ENCODE measurements around the gene PAAF1. TPM values are rescaled to one million over a fixed set of nuclear protein-coding genes. Genes with fewer than 3 reads are reported as not detected.

PAAF1 gene
- polyA plus RNA-seq, 1 experiment, result 12.2 TPM

GRCh38 chr11:73942010-73942409 lies 65.2 kb downstream of the PAAF1 start:
- Histone ChIP-seq H3K36me3 (ENCODE audit: control insufficient read depth, insufficient read depth, low read length) (no peaks in the 10 kb centered on the region), H3K27me3 (ENCODE audit: control insufficient read depth, insufficient read depth, low read length) (no peaks in the 10 kb centered on the region), H3K4me3 (ENCODE audit: low read depth, low read length) (no peak overlapping the region)
- CTCF ChIA-PET, result interaction anchor here (0.9 to 1.4 kb wide), 4 partner anchors 9 to 316 kb away, joined by 3 to 4 read pairs (median 3); no protein-coding TSS in a partner anchor
- TF ChIP-seq, protein P1, sequence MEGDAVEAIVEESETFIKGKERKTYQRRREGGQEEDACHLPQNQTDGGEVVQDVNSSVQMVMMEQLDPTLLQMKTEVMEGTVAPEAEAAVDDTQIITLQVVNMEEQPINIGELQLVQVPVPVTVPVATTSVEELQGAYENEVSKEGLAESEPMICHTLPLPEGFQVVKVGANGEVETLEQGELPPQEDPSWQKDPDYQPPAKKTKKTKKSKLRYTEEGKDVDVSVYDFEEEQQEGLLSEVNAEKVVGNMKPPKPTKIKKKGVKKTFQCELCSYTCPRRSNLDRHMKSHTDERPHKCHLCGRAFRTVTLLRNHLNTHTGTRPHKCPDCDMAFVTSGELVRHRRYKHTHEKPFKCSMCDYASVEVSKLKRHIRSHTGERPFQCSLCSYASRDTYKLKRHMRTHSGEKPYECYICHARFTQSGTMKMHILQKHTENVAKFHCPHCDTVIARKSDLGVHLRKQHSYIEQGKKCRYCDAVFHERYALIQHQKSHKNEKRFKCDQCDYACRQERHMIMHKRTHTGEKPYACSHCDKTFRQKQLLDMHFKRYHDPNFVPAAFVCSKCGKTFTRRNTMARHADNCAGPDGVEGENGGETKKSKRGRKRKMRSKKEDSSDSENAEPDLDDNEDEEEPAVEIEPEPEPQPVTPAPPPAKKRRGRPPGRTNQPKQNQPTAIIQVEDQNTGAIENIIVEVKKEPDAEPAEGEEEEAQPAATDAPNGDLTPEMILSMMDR (IDR thresholded peaks at IDR 0.05; ENCODE audit: insufficient read depth, low read depth, low read length), result no peak
- DNase-seq (ENCODE audit: low read depth), result no peak
- POLR2A ChIA-PET, result no interaction called here

DNA sequence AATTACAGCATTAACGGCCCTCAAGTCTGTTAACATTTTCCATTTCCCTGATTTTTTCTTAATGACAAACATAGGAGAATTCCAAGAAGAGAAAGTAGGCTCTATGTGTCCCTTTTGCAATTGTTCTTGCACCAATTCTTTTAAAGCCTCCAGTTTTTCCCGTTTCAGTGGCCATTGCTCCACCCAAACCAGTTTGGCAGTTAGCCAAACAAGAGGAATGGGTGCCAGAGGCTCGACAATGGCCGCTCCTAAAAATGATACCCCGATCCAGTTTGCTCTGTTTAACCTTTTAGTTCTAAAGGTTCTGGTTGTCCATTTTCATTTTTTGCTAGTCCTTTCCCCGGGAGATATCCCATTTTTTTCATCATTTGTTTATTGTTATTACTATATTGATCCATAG lies 67.3 kb downstream of the PAAF1 start:
- TF ChIP-seq, protein P1 (IDR thresholded peaks at IDR 0.05; ENCODE audit: insufficient read depth, low read depth, low read length), result no peak
- Histone ChIP-seq H3K36me3 (ENCODE audit: control insufficient read depth, insufficient read depth, low read length) (no peaks in the 10 kb centered on the region), H3K4me3 (ENCODE audit: low read depth, low read length) (no peak overlapping the region), H3K27me3 (ENCODE audit: control insufficient read depth, insufficient read depth, low read length) (no peaks in the 10 kb centered on the region)
- ChIA-PET CTCF (no interaction called here), POLR2A (no interaction called here)
- no peak for DNase-seq (ENCODE audit: low read depth)

GRCh38 chr11:73944901-73945300 lies 68.1 kb downstream of the PAAF1 start:
- ChIA-PET CTCF (no interaction called here), POLR2A (no interaction called here)
- no peak overlapping the region for H3K4me3 ChIP-seq (ENCODE audit: low read depth, low read length)
- TF ChIP-seq, protein P1 (IDR thresholded peaks at IDR 0.05; ENCODE audit: insufficient read depth, low read depth, low read length), result no peak
- no peaks in the 10 kb centered on the region for H3K36me3 ChIP-seq (ENCODE audit: control insufficient read depth, insufficient read depth, low read length)
- H3K27me3 ChIP-seq (ENCODE audit: control insufficient read depth, insufficient read depth, low read length), result no peaks in the 10 kb centered on the region
- DNase-seq (ENCODE audit: low read depth), result no peak

GRCh38 chr11:73945396-73945795 lies 68.6 kb downstream of the PAAF1 start:
- DNase-seq (ENCODE audit: low read depth), result no peak
- H3K36me3 ChIP-seq (ENCODE audit: control insufficient read depth, insufficient read depth, low read length), result no peaks in the 10 kb centered on the region
- TF ChIP-seq, protein P1 (IDR thresholded peaks at IDR 0.05; ENCODE audit: insufficient read depth, low read depth, low read length), result no peak
- ChIA-PET CTCF (interaction anchor here (0.9 to 1.8 kb wide), 3 partner anchors 10 to 15 kb away, joined by 3 to 7 read pairs (median 3); no protein-coding TSS in a partner anchor), POLR2A (no interaction called here)
- H3K4me3 ChIP-seq (ENCODE audit: low read depth, low read length), result no peak overlapping the region
- H3K27me3 ChIP-seq (ENCODE audit: control insufficient read depth, insufficient read depth, low read length), result no peaks in the 10 kb centered on the region

DNA sequence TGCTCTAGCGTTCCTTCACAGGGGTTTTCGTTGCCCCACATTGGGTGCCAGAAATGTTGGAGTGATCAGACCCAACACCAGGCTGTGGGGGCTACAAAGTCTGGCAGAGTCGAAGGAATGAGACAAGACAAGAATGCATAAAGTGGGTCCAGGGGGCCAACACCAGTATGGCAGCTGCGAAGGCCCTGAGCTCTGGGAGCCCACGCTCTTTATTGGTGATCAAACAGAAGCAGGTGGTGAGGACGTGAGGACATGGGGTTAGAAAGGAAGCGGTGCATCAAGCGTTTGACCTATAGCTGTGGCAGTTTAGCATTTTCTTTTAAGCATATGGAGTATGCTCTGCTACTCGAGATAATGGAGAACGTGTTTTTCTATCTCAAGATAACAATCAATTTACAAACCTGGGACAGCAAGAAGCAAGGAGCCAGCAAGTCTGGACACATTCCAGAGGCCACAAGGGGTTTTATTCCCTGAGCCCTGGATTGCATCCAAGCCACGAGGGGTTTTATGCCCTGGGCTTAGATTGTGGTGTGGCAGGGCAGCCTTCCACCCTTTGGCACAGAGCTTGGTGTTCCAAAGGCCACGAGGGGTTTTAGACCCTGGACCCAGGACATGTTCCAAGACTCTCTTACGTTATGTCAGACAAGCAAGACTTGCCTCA lies 70.1 kb downstream of the PAAF1 start:
- TF ChIP-seq, protein P1 (IDR thresholded peaks at IDR 0.05; ENCODE audit: insufficient read depth, low read depth, low read length), result no peak
- no peak for DNase-seq (ENCODE audit: low read depth)
- ChIA-PET CTCF (interaction anchor here (1.5 to 1.8 kb wide), 2 partner anchors 11 to 15 kb away, joined by 3 to 7 read pairs; no protein-coding TSS in a partner anchor), POLR2A (no interaction called here)
- H3K4me3 ChIP-seq (ENCODE audit: low read depth, low read length), result no peak overlapping the region
- H3K36me3 ChIP-seq (ENCODE audit: control insufficient read depth, insufficient read depth, low read length), result no peaks in the 10 kb centered on the region
- H3K27me3 ChIP-seq (ENCODE audit: control insufficient read depth, insufficient read depth, low read length), result no peaks in the 10 kb centered on the region

Measured in BJ (cell line).